Activated naive CD4-positive, alpha-beta T cell treated with anti-CD3 and anti-CD28 coated beads for 36 hours (primary cell): ENCODE data around the gene UTP18. TPM values are rescaled to one million over a fixed set of nuclear protein-coding genes. Genes with fewer than 3 reads are reported as not detected.
"Not testable (repeated sequence)": the region's sequence is repeated elsewhere in the genome, so short reads cannot be mapped to it uniquely, and the experiment has no call there.

Experiments
- CTCF ChIA-PET: fragments of 350-600 bp; sonication (Branson Sonifier 250); formaldehyde crosslinking; loops from one replicate; lab custom pipeline; 2021; ENCODE audit warnings: antibody characterized with exemption; lab: Charles Lee
- DNase-seq: peaks from one replicate; pipeline ENCODE4 v3.0.0-alpha.2; 2020
- H3K27ac Mint-ChIP-seq: one replicate; pipeline ENCODE4 v1.8.0; 2021; ENCODE audit warnings: mild to moderate bottlenecking, mixed read lengths
- H3K27me3 Mint-ChIP-seq: one replicate; pipeline ENCODE4 v1.8.0; 2021; ENCODE audit warnings: low read depth, mixed read lengths
- H3K36me3 Mint-ChIP-seq: one replicate; pipeline ENCODE4 v1.8.0; 2021; ENCODE audit warnings: low read depth, mixed read lengths
- H3K4me1 Mint-ChIP-seq: one replicate; pipeline ENCODE4 v1.8.0; 2021; ENCODE audit warnings: low read depth, mixed read lengths
- H3K4me3 Mint-ChIP-seq: one replicate; pipeline ENCODE4 v1.8.0; 2021; ENCODE audit warnings: mild to moderate bottlenecking, moderate library complexity, mixed read lengths
- H3K9me3 Mint-ChIP-seq: one replicate; pipeline ENCODE4 v1.8.0; 2021; ENCODE audit warnings: mixed read lengths
- intact Hi-C: fragments of 100-400 bp; cut with micrococcal nuclease; formaldehyde crosslinking; loops from one replicate; pipeline ENCODE4 v1.15.1; 2023
- total RNA-seq, 2 experiments: library from RNA; stranded (reverse); gene quantifications; one replicate each; pipeline ENCODE4 v1.2.3, GENCODE V29; 2021

The UTP18 gene
- 10 to 100 TPM; 54.4 to 54.5 TPM for total RNA-seq

DNA sequence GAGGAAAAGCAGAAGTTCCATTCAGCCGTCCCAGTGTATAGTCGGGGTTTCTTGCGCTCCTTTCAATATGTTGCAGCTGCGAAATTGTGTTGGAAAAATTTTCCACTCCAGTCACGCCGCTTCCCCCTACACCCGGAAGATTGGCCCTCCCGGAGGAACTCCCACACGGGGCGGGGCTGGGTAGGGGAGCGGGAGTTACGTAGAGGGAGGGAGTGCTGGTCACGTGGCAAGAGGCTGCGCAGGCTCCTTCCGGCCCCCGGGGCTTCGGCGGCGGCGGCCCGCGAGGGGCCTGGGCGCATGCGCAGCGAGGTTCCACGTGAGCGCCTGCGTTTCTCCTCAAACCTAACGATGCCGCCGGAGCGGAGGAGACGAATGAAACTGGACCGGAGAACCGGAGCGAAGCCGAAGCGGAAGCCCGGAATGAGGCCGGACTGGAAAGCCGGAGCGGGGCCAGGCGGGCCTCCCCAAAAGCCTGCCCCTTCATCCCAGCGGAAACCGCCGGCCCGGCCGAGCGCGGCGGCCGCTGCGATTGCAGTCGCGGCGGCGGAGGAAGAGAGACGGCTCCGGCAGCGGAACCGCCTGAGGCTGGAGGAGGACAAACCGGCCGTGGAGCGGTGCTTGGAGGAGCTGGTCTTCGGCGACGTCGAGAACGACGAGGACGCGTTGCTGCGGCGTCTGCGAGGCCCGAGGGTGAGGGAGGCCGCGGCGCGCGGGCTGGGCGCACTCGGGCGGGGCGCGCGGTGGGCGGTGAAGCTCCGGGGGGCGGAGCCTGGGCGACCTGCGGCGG is at the start of gene UTP18:
Gene UTP18 (plus strand): TSS at position 310 of the 787 bp plus-strand sequence. CDS start 39 bp downstream, at position 349.
- DNase-seq = peak; percentile 96
- Mint-ChIP-seq H3K27ac (peak within 1 kb of the TSS; percentile 98), H3K9me3 (no peaks in the 10 kb centered on the region), H3K4me1 (peaks cover 66% of the 10 kb centered on the region), H3K4me3 (peak within 1 kb of the TSS; percentile 88), H3K27me3 (no peaks in the 10 kb centered on the region), H3K36me3 (peaks cover 25% of the 10 kb centered on the region)
- intact Hi-C loops = loop anchor here (1.0 to 2.0 kb wide), 7 partner anchors 18 to 394 kb away; partner anchors contain the start of genes NME1, NME2 and TOB1
- CTCF ChIA-PET = interaction anchor here (0.7 kb wide), 1 partner anchor 98 kb away, joined by 3 read pairs; no protein-coding TSS in a partner anchor

DNA sequence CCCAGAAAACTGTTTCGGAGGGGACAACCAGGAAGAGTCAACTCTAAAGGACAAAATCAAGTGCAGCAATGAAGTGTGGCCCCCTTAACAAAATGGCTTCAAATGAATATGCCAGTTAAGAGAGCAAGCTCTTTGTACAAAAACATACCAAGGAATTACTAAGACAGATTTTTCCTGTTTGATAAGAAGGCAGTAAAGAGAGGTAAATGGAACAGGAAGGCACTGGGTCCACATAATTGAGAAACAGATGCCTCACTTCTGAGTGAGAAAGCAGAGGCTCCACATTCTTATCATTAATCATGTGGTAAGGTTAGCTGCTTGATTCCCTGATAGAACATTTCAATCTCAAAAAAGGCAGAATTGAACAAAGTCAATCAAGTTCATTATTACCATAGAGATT is 45.4 kb upstream of the UTP18 start:
- Mint-ChIP-seq H3K4me3 (no peak overlapping the region), H3K27me3 (no peaks in the 10 kb centered on the region), H3K9me3 (no peaks in the 10 kb centered on the region), H3K4me1 (no peaks in the 10 kb centered on the region), H3K27ac (no peak overlapping the region), H3K36me3 (peaks cover 8% of the 10 kb centered on the region)
- DNase-seq = no peak
- intact Hi-C loops = no loop called here
- CTCF ChIA-PET = interaction anchor here (0.8 to 1.1 kb wide), 2 partner anchors 66 to 83 kb away, joined by 3 read pairs; no protein-coding TSS in a partner anchor

DNA sequence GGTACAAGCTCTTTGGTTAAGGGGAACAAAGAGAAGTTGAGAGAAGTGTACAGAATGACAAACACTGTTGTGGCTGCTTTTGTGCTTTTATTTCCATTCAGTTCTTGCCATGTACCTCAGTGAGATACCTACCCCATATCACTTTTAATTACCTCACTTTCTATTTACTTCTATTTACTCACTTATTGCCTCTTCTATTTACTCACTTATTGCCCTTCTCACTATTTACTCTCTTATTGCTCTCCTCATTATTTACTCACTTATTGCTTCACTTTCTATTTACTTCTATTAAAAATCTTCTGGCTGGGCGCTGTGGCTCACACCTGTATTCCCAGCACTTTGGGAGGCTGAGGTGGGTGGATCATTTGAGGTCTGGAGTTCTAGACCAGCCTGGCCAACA is 42.4 kb upstream of the UTP18 start:
- no peaks in the 10 kb centered on the region for H3K27me3 Mint-ChIP-seq
- DNase-seq = no peak
- intact Hi-C loops = no loop called here
- H3K4me1 Mint-ChIP-seq = no peaks in the 10 kb centered on the region
- CTCF ChIA-PET = no interaction called here
- H3K9me3 Mint-ChIP-seq = no peaks in the 10 kb centered on the region
- H3K36me3 Mint-ChIP-seq = peaks cover 8% of the 10 kb centered on the region
- H3K27ac Mint-ChIP-seq = no peak overlapping the region
- H3K4me3 Mint-ChIP-seq = no peak overlapping the region

DNA sequence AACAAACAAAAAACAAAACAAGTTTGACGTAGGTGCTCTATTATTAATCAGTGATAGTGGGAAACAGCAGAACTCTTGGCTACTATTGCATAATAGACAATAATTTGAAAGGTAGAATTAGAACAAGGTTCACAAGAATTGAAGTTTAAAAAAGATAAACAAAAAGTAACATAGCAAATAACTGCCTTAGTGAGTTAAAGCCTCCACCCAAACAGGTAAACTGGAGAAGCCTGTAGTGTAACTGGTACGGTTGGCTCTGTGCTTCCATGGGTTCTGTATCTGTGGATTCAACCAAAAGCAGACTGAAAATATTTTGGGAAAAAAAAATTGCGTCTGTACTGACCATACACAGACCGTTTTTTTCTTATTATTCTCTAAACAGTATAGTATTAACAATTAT is 39.0 kb upstream of the UTP18 start:
- H3K4me1 Mint-ChIP-seq = peaks cover 12% of the 10 kb centered on the region

DNA sequence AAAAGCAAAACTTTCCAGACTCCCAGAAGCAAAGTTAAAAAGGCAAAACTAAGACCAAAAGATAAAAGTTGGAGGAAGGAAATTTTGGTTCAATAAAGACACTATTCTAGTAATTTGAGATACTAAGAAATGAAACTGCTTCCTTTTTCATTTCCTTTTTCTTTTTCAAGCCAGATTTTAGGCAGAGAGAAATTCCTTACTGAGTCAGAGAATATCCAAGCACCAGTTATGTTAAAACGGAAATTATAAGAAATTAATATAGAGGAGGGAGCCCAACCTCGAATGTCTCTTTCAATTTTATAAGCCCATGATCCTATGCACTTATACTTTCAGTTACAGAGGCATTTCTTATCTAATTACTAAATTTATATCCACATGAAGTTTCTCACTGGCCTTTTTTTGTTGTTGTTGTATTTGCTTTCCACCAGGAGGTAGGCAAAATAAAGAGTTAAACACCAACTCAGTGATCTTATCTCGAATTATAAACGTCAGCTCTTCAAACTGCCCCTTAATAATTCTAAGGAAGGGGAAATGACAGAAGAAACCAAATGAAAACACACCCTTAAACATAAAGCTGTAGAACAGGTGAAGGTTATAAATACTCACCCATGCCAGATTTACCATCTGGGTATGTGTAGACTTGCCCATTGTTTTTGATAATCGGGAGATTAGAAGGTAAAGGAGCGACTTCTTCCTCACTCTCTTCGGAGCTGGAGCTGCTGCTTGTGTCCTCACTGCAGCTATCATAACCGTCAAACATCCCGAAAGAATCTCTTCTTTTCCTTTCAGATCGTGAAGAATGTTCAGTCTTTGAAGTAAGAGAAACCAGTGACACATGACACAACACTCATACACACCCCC is 35.7 kb upstream of the UTP18 start:
- Mint-ChIP-seq H3K36me3 (peaks cover 7% of the 10 kb centered on the region), H3K27me3 (no peaks in the 10 kb centered on the region), H3K9me3 (no peaks in the 10 kb centered on the region), H3K4me1 (peaks cover 17% of the 10 kb centered on the region), H3K27ac (no peak overlapping the region), H3K4me3 (no peak overlapping the region)
- no peak for DNase-seq
- intact Hi-C loops = no loop called here
- CTCF ChIA-PET = no interaction called here

More for the DNA sequence above, 39.0 kb upstream of the UTP18 start:
- DNase-seq = no peak
- no peaks in the 10 kb centered on the region for H3K9me3 Mint-ChIP-seq
- CTCF ChIA-PET = no interaction called here
- H3K4me3 Mint-ChIP-seq = no peak overlapping the region
- intact Hi-C loops = no loop called here
- peaks cover 12% of the 10 kb centered on the region for H3K36me3 Mint-ChIP-seq
- H3K27me3 Mint-ChIP-seq = no peaks in the 10 kb centered on the region
- no peak overlapping the region for H3K27ac Mint-ChIP-seq

DNA sequence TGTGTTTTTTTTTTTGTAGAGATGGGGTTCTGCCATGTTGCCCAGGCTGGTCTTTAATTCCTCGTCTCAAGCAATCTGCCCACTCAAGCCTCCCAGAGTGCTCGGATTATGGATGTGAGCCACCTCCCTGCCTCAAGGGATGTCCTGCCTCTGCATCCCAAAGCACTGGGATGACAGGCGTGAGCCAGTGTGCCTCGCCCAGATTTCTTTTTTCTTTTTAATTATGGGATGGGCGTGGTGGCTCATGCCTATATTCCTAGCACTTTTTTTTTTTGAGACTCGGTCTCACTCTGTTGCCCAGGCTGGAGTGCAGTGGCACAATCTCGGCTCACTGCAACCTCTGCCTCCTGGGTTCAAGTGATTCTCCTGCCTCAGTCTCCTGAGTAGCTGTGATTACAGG is 34.8 kb upstream of the UTP18 start:
- DNase-seq, H3K27me3 Mint-ChIP-seq, H3K27ac Mint-ChIP-seq, H3K9me3 Mint-ChIP-seq, H3K36me3 Mint-ChIP-seq, intact Hi-C loops, H3K4me3 Mint-ChIP-seq: not testable (repeated sequence)
- CTCF ChIA-PET = interaction anchor here (0.6 kb wide), 1 partner anchor 770 kb away, joined by 3 read pairs; no protein-coding TSS in a partner anchor
- H3K4me1 Mint-ChIP-seq = peaks cover 22% of the 10 kb centered on the region

DNA sequence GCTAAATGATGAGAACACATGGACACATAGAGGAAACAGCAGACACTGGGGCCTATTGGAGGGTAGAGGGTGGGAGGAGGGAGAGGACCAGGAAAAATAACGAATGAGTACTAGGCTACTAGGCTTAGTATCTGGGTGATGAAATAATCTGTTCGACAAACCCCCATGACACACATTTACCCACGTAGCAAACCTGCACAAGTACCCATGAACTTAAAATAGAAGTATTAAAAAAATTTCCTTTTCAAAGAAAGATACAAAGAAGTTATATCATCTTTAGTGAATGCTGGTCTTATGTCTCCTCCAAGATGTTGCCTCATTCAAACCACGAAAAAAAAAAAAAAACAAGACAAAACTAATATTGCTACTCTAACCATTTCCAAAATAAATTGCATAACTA is 32.2 kb upstream of the UTP18 start:
- CTCF ChIA-PET = interaction anchor here (0.9 kb wide), 1 partner anchor 44 kb away, joined by 5 read pairs; no protein-coding TSS in a partner anchor
- H3K4me1 Mint-ChIP-seq = peaks cover 24% of the 10 kb centered on the region
- H3K36me3 Mint-ChIP-seq = peaks cover 4% of the 10 kb centered on the region

DNA sequence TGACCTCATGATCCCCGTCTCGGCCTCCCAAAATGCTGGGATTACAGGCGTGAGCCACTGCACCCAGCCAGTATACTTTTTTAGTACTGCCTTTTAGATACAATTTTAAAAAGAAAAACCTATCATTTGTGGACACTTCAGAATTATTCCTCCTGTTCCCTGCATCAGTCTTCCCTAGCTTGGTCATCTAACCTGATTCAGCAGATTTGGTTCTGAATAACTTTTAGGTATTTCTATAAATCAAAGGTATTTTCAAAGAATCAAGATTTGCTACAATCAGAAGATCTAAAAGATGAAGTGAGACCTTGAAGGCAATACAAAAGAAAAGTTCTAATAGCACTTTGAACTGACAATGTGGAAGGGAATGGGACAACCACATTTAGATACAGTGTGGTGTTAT is 30.5 kb upstream of the UTP18 start:
- Mint-ChIP-seq H3K36me3 (peaks cover 2% of the 10 kb centered on the region), H3K4me1 (peaks cover 22% of the 10 kb centered on the region), H3K4me3 (no peak overlapping the region), H3K27ac (no peak overlapping the region), H3K9me3 (no peaks in the 10 kb centered on the region), H3K27me3 (no peaks in the 10 kb centered on the region)
- CTCF ChIA-PET = interaction anchor here (0.6 kb wide), 1 partner anchor 141 kb away, joined by 3 read pairs; no protein-coding TSS in a partner anchor
- DNase-seq = no peak
- intact Hi-C loops = no loop called here

More for the DNA sequence above, 32.2 kb upstream of the UTP18 start:
- no peak overlapping the region for H3K27ac Mint-ChIP-seq
- no peaks in the 10 kb centered on the region for H3K9me3 Mint-ChIP-seq
- H3K4me3 Mint-ChIP-seq = no peak overlapping the region
- intact Hi-C loops = no loop called here
- no peaks in the 10 kb centered on the region for H3K27me3 Mint-ChIP-seq
- no peak for DNase-seq

DNA sequence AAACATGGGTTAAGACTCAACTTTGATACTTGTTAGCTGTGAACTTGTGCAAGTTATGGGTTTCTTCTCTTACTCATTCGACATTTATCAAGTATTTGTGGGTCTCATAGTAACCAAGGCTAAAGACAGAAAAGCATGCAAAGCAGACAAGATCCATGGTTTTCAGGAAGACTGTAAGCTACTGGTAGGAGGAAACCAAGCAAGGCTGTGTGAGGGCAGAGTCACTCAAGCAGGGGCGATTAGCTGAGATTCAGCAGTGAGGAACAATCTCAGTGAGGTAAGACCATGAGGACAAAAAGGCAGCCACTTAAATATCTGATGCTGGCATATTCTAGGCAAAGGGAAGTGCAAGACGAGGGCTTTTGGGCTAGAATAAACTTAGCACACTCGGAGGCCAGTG is 30.0 kb upstream of the UTP18 start:
- no peak for DNase-seq
- Mint-ChIP-seq H3K9me3 (no peaks in the 10 kb centered on the region), H3K36me3 (no peaks in the 10 kb centered on the region), H3K27ac (no peak overlapping the region), H3K27me3 (no peaks in the 10 kb centered on the region), H3K4me1 (peaks cover 19% of the 10 kb centered on the region), H3K4me3 (no peak overlapping the region)
- intact Hi-C loops = no loop called here
- CTCF ChIA-PET = interaction anchor here (0.6 kb wide), 1 partner anchor 141 kb away, joined by 3 read pairs; no protein-coding TSS in a partner anchor

DNA sequence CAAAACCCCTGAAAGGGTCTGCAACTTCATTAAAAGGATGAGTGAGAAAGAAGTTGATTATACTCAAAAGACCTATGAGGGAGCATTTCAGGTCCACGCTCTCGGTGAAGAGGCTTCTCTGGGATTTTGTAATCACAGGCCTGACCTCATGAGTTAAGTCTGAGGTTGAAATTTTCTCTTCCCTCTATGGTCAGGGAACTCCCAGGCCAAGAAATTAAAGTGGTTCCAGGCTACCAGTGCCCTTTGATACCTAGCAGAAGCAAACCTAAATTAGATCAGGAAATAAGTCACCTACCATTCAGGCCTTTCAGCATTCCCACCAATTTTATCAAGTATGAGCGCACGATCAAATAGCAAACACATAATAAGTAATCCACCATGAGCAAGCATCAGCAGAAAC is 28.3 kb upstream of the UTP18 start:
- no peaks in the 10 kb centered on the region for H3K9me3 Mint-ChIP-seq
- no peak for DNase-seq
- H3K36me3 Mint-ChIP-seq = no peaks in the 10 kb centered on the region
- intact Hi-C loops = no loop called here
- H3K4me3 Mint-ChIP-seq = no peak overlapping the region
- peaks cover 19% of the 10 kb centered on the region for H3K4me1 Mint-ChIP-seq
- H3K27ac Mint-ChIP-seq = no peak overlapping the region
- CTCF ChIA-PET = no interaction called here
- no peaks in the 10 kb centered on the region for H3K27me3 Mint-ChIP-seq

DNA sequence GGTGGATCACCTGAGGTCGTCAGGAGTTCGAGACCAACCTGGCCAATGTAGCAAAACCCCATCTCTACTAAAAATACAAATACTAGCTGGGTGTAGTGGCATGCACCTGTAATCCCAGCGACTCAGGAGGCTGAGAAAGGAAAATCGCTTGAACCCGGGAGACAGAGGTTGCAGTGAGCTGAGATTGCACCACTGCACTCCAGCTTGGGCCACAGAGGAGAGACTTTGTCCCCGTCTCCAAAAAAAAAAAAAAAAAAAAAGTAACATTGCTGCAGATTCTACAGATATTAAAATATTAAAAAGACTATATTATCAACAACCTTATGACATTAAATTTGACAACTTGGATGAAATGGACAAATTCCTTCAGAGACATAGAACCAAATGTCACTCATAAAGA is 26.2 kb upstream of the UTP18 start:
- H3K4me1 Mint-ChIP-seq = peaks cover 35% of the 10 kb centered on the region
- H3K36me3 Mint-ChIP-seq = no peaks in the 10 kb centered on the region
- no peak overlapping the region for H3K27ac Mint-ChIP-seq
- CTCF ChIA-PET = no interaction called here
- H3K4me3 Mint-ChIP-seq = no peak overlapping the region
- H3K9me3 Mint-ChIP-seq = no peaks in the 10 kb centered on the region
- DNase-seq = no peak
- intact Hi-C loops = no loop called here
- no peaks in the 10 kb centered on the region for H3K27me3 Mint-ChIP-seq

DNA sequence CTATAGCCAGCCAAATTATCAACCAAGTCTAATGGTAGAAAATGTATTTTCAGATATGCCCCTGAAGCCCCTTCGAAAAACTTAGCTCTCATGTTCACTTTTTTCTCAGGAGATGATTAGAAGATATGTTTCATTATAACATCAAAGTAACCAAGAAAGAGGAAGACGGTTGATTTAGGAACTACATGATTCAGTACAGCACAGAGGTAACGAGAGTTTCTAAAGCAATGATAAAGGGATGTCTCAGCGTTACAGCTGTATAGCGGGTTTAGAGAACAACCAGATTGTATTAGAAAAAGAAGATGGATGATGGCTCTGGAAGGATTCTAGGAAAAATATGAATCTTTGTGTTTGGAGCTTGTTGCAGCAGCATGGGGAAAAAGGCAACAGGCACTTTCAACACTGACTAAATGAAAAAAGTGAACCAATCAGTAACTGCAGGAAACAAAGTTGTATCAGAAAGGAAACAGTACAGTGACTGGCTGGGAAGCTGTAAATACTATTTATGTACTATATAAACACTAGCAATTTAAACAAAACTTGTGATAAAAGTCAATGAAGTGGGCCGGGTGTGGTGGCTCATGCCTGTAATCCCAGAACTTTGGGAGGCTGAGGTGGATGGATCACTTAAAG is 22.0 kb upstream of the UTP18 start:
- DNase-seq = no peak
- Mint-ChIP-seq H3K27ac (no peak overlapping the region), H3K9me3 (no peaks in the 10 kb centered on the region), H3K27me3 (no peaks in the 10 kb centered on the region), H3K36me3 (no peaks in the 10 kb centered on the region), H3K4me1 (peaks cover 27% of the 10 kb centered on the region), H3K4me3 (no peak overlapping the region)
- intact Hi-C loops = no loop called here
- CTCF ChIA-PET = no interaction called here
